SK-N-SH treated with all-trans-retinoic acid at 6 μM for 48 hours (cell line): ENCODE data around the gene NEUROD6.

Source experiments
- ATAC-seq: fragments of 200-7000 bp; cut with Tn5 transposase; 3 replicates; pipeline ENCODE4 v1.9.1; 2020; ENCODE audit warnings: mild to moderate bottlenecking, moderate library complexity
- ARNTL ChIP-seq: fragments of 450-650 bp; formaldehyde crosslinking; IDR thresholded peaks from 2 replicates; pipeline ENCODE4 v1.5.0; 2020; ENCODE audit warnings: low read depth, mild to moderate bottlenecking, moderate library complexity, borderline replicate concordance
- BACH2 ChIP-seq: fragments of 250-450 bp; sonication (Bioruptor Pico); IDR thresholded peaks from 2 replicates; pipeline ENCODE4 v1.9.0; 2021; ENCODE audit warnings: mild to moderate bottlenecking, borderline replicate concordance
- CSDC2 ChIP-seq: fragments of 250-450 bp; sonication (Bioruptor Pico); IDR thresholded peaks from 2 replicates; pipeline ENCODE4 v1.5.0; 2020; ENCODE audit warnings: mild to moderate bottlenecking, moderate library complexity
- ISL1 ChIP-seq: fragments of 250-450 bp; sonication (Bioruptor Pico); IDR thresholded peaks from 2 replicates; pipeline ENCODE4 v2.1.2; 2022; ENCODE audit warnings: mild to moderate bottlenecking, moderate library complexity
- OSR1 ChIP-seq: fragments of 250-450 bp; sonication (Bioruptor Pico); IDR thresholded peaks from 2 replicates; pipeline ENCODE4 v1.8.0; 2022; ENCODE audit warnings: moderate library complexity, mild to moderate bottlenecking, inconsistent platforms
- PPARA ChIP-seq: fragments of 250-450 bp; sonication (Bioruptor Pico); IDR thresholded peaks from 2 replicates; pipeline ENCODE4 v1.5.0; 2020; ENCODE audit warnings: mild to moderate bottlenecking, borderline replicate concordance
- RARB ChIP-seq: fragments of 250-450 bp; sonication (Bioruptor Pico); IDR thresholded peaks from 2 replicates; pipeline ENCODE4 v1.8.0; 2021; ENCODE audit warnings: mild to moderate bottlenecking, moderate library complexity
- TCF4 ChIP-seq: fragments of 250-450 bp; sonication (Bioruptor Pico); IDR thresholded peaks from 2 replicates; pipeline ENCODE4 v1.8.0; 2021; ENCODE audit warnings: mild to moderate bottlenecking, moderate library complexity, borderline replicate concordance
- TOX ChIP-seq: fragments of 250-450 bp; sonication (Bioruptor Pico); IDR thresholded peaks from 2 replicates; pipeline ENCODE4 v1.8.0; 2021; ENCODE audit warnings: mild to moderate bottlenecking, moderate library complexity, borderline replicate concordance
- ZC3H10 ChIP-seq: fragments of 250-450 bp; sonication (Bioruptor Pico); IDR thresholded peaks from 2 replicates; pipeline ENCODE4 v1.5.1; 2021; ENCODE audit warnings: mild to moderate bottlenecking, moderate library complexity
- ZFP3 ChIP-seq: fragments of 250-450 bp; sonication (Bioruptor Pico); IDR thresholded peaks from 2 replicates; pipeline ENCODE4 v1.5.0; 2020; ENCODE audit warnings: mild to moderate bottlenecking, moderate library complexity
- ZNF565 ChIP-seq: fragments of 450-650 bp; formaldehyde crosslinking; conservative IDR thresholded peaks from 2 replicates; pipeline ENCODE4 v1.5.0; 2020; ENCODE audit warnings: low read depth, mild to moderate bottlenecking, moderate library complexity
- ZNF70 ChIP-seq: fragments of 450-650 bp; formaldehyde crosslinking; IDR thresholded peaks from 2 replicates; pipeline ENCODE4 v1.5.0; 2020; ENCODE audit warnings: mild to moderate bottlenecking, moderate library complexity
- TF ChIP-seq, protein P1 (sequence below): fragments of 250-450 bp; sonication (Bioruptor Pico); IDR thresholded peaks from 2 replicates; pipeline ENCODE4 v1.5.0; 2020; ENCODE audit warnings: mild to moderate bottlenecking, moderate library complexity
- TF ChIP-seq, protein P2 (sequence below): fragments of 250-450 bp; sonication (Bioruptor Pico); IDR thresholded peaks from 2 replicates; pipeline ENCODE4 v1.8.0; 2021; ENCODE audit warnings: low read depth, mild to moderate bottlenecking, moderate library complexity, borderline replicate concordance
- TF ChIP-seq, protein P3 (sequence below): fragments of 250-450 bp; sonication (Bioruptor Pico); IDR thresholded peaks from 2 replicates; pipeline ENCODE4 v1.5.1; 2020; ENCODE audit warnings: low read depth, mild to moderate bottlenecking, moderate library complexity

NEUROD6 gene

DNA sequence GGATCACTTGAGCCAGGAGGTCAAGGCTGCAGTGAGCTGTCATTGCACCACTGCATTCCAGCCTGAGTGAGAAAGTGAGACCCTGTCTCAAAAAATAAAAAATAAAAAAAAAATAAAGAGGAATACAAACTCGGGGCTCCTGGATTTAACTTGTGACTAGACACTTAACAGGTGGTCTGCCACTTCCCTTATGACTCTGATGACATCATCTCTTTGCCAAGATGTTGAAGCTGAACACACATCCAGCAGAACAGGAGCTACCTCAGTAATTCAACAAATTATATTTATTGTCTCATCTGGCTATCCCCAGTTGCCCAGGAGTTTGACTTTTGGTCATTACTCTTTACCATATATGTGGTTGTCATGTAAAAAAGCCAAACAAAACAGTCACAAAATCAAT lies 35.3 kb downstream of the NEUROD6 start (continued):
- TF ChIP-seq, protein P1, sequence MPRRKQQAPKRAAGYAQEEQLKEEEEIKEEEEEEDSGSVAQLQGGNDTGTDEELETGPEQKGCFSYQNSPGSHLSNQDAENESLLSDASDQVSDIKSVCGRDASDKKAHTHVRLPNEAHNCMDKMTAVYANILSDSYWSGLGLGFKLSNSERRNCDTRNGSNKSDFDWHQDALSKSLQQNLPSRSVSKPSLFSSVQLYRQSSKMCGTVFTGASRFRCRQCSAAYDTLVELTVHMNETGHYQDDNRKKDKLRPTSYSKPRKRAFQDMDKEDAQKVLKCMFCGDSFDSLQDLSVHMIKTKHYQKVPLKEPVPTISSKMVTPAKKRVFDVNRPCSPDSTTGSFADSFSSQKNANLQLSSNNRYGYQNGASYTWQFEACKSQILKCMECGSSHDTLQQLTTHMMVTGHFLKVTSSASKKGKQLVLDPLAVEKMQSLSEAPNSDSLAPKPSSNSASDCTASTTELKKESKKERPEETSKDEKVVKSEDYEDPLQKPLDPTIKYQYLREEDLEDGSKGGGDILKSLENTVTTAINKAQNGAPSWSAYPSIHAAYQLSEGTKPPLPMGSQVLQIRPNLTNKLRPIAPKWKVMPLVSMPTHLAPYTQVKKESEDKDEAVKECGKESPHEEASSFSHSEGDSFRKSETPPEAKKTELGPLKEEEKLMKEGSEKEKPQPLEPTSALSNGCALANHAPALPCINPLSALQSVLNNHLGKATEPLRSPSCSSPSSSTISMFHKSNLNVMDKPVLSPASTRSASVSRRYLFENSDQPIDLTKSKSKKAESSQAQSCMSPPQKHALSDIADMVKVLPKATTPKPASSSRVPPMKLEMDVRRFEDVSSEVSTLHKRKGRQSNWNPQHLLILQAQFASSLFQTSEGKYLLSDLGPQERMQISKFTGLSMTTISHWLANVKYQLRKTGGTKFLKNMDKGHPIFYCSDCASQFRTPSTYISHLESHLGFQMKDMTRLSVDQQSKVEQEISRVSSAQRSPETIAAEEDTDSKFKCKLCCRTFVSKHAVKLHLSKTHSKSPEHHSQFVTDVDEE (CRISPR knock-in tag) = no peak

DNA sequence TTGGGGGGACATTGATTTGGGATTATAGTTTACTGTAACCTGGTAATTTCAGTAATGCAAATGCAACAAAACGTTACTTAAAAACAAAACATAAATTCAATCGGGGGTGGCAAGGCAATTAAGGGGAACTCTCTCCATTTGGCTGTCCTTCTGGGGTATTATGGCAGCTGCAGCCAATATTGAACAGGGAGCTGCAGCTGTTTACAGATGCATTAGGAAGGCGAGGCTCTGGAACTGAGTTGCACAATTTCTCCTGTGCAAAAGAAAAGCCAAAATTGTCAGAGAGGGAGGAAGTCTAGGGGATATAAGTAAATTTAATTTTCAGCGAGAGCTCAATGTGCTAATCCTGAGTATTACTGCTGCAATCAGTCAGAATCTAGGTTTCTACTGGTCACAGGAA lies 36.1 kb downstream of the NEUROD6 start:
- ATAC-seq = no peak
- TF ChIP-seq ZNF70 (CRISPR knock-in tag) = no peak
- TF ChIP-seq BACH2 (CRISPR knock-in tag) = no peak
- TF ChIP-seq, protein P2, sequence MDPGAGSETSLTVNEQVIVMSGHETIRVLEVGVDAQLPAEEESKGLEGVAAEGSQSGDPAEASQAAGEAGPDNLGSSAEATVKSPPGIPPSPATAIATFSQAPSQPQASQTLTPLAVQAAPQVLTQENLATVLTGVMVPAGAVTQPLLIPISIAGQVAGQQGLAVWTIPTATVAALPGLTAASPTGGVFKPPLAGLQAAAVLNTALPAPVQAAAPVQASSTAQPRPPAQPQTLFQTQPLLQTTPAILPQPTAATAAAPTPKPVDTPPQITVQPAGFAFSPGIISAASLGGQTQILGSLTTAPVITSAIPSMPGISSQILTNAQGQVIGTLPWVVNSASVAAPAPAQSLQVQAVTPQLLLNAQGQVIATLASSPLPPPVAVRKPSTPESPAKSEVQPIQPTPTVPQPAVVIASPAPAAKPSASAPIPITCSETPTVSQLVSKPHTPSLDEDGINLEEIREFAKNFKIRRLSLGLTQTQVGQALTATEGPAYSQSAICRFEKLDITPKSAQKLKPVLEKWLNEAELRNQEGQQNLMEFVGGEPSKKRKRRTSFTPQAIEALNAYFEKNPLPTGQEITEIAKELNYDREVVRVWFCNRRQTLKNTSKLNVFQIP (CRISPR knock-in tag) = no peak
- TF ChIP-seq ZC3H10 (CRISPR knock-in tag) = no peak
- no peak for TF ChIP-seq TCF4
- no peak for TF ChIP-seq ISL1 (CRISPR knock-in tag)

DNA sequence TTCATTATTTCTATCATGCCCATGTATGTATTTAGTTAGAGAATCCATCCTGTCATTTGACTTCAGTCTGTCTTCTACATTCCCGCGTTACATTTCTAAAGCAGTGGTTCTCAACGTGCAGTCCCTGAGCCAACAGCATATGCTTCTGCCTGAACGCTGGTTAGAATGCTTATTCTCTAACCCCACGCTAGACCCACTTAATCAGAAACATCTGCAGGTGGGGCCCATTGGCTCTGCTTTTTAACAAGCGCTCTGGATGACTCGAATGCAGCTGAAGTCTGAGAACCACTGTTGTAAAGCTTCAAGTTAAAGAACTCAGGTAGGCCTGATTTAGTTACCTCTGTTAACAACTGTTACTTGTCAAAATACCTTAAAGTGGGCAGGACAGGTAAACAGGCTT lies 38.2 kb downstream of the NEUROD6 start:
- no peak; the same call in 2 of the 3 replicates for ATAC-seq
- TF ChIP-seq ZC3H10 (CRISPR knock-in tag) (no peak), RARB (CRISPR knock-in tag) (no peak)

DNA sequence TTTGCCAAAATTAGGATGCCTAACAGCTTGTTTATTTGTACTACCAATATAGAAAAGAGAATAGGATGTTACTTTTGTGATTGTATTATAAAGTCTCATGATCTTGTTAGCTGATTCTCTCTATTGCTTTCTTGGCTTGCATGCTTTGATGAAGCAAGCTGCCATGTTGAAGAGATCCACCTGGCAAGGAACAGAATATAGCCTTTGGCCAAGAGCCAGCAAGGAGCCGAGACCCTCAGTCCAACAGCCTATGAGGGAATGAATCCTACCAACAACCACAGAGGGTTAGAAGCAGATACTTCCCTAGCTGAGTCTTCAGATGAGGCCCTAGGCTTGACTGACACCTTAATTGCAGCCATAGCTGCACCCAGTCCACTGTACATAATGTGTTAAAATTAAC lies 41.2 kb downstream of the NEUROD6 start:
- no peak for TF ChIP-seq ZNF565 (CRISPR knock-in tag)
- no peak for TF ChIP-seq RARB (CRISPR knock-in tag)
- TF ChIP-seq ZNF70 (CRISPR knock-in tag) = no peak
- no peak for ATAC-seq

DNA sequence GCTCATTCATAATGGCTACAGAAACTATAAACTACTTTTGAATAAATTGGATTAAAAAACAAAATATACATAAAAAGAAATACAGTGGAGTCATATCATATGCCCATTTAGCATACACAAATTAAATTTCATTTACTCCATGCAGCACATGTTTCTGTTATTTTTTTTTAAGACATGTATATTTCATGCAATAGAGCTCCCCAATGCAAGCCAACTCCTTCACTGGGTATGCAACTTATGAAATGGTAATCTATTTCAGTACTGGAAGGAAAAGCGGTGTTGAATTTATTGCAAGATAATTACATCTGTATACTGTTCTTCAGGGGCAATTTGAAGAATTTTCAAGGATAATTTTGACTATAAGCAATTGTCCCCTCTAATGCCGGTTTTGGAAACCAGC lies 49.9 kb downstream of the NEUROD6 start:
- TF ChIP-seq RARB (CRISPR knock-in tag) (no peak), ARNTL (no peak), TOX (CRISPR knock-in tag) (no peak), CSDC2 (CRISPR knock-in tag) (no peak), ZNF565 (CRISPR knock-in tag) (no peak), PPARA (CRISPR knock-in tag) (no peak), ZC3H10 (CRISPR knock-in tag) (no peak), ZFP3 (CRISPR knock-in tag) (no peak), ISL1 (CRISPR knock-in tag) (no peak), ZNF70 (CRISPR knock-in tag) (no peak), OSR1 (CRISPR knock-in tag) (no peak)
- TF ChIP-seq, protein P3, sequence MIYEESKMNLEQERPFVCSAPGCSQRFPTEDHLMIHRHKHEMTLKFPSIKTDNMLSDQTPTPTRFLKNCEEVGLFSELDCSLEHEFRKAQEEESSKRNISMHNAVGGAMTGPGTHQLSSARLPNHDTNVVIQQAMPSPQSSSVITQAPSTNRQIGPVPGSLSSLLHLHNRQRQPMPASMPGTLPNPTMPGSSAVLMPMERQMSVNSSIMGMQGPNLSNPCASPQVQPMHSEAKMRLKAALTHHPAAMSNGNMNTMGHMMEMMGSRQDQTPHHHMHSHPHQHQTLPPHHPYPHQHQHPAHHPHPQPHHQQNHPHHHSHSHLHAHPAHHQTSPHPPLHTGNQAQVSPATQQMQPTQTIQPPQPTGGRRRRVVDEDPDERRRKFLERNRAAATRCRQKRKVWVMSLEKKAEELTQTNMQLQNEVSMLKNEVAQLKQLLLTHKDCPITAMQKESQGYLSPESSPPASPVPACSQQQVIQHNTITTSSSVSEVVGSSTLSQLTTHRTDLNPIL = no peak
- TF ChIP-seq, protein P1 (CRISPR knock-in tag) = no peak
- ATAC-seq = no peak
